Measurements from ENCODE around the gene PIEZO1. TPM values are rescaled to one million over a fixed set of nuclear protein-coding genes. Genes with fewer than 3 reads are reported as not detected.

The PIEZO1 gene
- total and polyA plus RNA-seq, 8 donors = 16.3 to 255 (median 31.8) TPM

DNA sequence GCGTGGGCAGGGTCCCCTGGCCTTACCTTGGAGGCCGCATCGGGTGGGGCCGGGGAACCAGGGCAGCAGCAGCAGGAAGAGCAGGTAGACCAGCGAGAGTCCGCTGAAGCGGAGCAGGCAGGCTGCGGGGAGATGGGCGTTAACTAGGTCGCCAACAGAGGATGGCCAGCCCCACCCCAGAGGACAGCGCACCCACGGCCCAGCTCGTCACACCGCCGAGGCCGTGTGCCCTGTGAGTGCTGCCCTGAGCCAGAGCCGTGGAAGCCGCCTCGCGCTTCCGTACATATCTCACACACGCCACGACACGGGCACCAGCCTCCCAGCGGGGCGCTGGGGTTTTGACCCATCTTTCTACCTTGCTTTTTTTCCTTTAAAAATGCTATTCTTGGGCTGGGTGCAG, 35.7 kb downstream of the PIEZO1 start:
- TF ChIP-seq, protein P1, sequence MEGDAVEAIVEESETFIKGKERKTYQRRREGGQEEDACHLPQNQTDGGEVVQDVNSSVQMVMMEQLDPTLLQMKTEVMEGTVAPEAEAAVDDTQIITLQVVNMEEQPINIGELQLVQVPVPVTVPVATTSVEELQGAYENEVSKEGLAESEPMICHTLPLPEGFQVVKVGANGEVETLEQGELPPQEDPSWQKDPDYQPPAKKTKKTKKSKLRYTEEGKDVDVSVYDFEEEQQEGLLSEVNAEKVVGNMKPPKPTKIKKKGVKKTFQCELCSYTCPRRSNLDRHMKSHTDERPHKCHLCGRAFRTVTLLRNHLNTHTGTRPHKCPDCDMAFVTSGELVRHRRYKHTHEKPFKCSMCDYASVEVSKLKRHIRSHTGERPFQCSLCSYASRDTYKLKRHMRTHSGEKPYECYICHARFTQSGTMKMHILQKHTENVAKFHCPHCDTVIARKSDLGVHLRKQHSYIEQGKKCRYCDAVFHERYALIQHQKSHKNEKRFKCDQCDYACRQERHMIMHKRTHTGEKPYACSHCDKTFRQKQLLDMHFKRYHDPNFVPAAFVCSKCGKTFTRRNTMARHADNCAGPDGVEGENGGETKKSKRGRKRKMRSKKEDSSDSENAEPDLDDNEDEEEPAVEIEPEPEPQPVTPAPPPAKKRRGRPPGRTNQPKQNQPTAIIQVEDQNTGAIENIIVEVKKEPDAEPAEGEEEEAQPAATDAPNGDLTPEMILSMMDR (IDR thresholded peaks at IDR 0.05) = no peak
- Histone ChIP-seq H3K27ac (no peak overlapping the region), H3K4me3 (no peak overlapping the region), H3K36me3 (no peaks in the 10 kb centered on the region), H3K9me3 (no peaks in the 10 kb centered on the region), H3K27me3 (no peaks in the 10 kb centered on the region), H3K4me1 (no peaks in the 10 kb centered on the region)
- intact Hi-C loops (cut with DNase I) = no loop called here
- 88 to 90% methylated on average over 22 to 26 of the region's 26 CpGs for WGBS, 2 donors
- DNase-seq (no peak), ATAC-seq (no peak), FAIRE-seq (no peak)

DNA sequence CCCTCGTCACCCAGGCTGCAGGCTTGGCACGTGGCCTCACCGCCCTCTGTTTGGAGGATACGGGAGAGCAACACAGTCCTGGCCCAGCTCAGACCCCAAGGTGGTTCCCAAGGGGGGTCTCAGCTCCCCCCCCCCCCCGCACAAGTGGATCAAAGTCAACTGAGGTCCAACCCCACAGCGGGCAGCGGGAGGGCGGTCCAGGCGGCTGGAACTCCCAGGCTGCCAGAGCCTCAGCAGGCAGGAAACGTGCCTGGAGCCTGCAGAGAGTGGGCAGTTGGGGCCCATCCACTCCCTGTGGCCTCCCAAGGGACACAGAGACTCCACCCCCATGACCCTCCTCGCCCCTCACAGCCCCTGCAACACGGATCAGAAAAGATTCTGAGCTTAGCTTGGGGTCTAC, 36.7 kb downstream of the PIEZO1 start:
- Histone ChIP-seq H3K27me3 (no peaks in the 10 kb centered on the region), H3K36me3 (no peaks in the 10 kb centered on the region), H3K9me3 (no peaks in the 10 kb centered on the region), H3K27ac (no peak overlapping the region), H3K4me3 (no peak overlapping the region), H3K4me1 (peaks cover 0 to 3% (median 0%) of the 10 kb centered on the region in 3 donors)
- FAIRE-seq = no peak
- intact Hi-C loops (cut with DNase I) = no loop called here
- 73 to 87% methylated on average over 9 to 12 of the region's 12 CpGs for WGBS, 2 donors
- DNase-seq = no peak
- ATAC-seq = no peak
- TF ChIP-seq, protein P1 (IDR thresholded peaks at IDR 0.05) = no peak

DNA sequence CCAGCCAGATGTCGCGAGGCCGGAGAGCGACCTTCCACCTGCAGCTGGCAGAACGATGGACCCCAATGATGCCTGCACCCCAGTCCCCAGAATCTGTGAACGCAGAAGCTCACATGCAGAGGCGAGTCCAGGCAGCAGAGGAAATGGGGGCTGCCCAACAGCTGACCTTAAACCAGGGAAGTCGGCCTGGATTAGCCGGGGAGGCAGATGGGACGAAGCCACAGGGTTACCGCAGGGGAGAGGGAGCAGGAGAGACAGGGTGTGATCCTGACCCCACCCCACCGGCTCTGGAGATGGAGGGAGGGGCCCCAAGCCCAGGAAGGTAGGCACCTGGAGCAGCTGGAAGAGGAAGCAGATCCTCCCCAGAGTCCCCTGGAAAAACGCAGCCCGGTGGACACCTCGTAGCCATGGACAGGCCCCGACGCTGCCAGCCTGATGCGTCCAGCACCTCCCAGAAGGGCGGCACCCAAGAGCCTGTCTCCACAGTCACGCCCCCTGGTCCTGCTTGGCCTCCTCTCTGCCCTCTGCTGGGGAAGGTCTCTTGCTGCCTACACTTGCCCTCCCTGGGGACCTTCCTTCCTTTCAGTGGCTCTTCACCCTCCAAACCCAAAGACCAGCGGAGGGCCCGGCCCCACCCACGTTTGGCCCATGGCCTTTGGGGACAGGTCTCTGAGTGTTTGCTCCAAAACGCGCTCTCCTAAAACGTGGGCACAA, 37.3 kb downstream of the PIEZO1 start:
- peak in 1 of 6 donors; percentile 38 for DNase-seq
- no peak for FAIRE-seq
- H3K36me3 ChIP-seq = no peaks in the 10 kb centered on the region
- TF ChIP-seq, protein P1 (IDR thresholded peaks at IDR 0.05) = no peak
- no peak overlapping the region for H3K27ac ChIP-seq
- no peaks in the 10 kb centered on the region for H3K9me3 ChIP-seq
- intact Hi-C loops (cut with DNase I) = no loop called here
- ATAC-seq = peak in 3 of 4 donors; percentile 45 to 59 (median 57)
- H3K27me3 ChIP-seq = no peaks in the 10 kb centered on the region
- H3K4me3 ChIP-seq = no peak overlapping the region
- H3K4me1 ChIP-seq = peaks cover 0 to 3% (median 0%) of the 10 kb centered on the region in 3 donors
- 64 to 76% methylated on average over 26 of the region's 26 CpGs for WGBS, 2 donors

DNA sequence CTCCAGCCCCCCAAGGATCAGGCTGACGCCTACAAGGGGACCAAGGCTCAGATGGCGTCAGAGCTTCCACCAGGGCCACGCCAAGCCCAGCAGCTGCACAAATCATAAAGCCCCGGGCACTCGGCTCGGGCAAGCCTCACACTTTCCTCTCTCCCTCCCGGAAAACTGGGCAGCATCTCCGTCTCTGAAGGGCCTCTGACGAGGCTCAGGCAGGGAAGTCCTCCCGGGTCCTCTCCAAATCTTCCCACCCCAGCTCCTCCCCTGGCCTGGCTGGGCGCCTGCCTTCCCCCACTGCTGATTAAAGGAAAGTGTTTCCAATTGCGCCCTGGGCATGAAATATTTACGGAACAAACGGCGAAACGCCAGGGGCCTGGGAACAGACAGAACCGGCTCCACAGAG, 38.5 kb downstream of the PIEZO1 start:
- no peak overlapping the region for H3K4me3 ChIP-seq
- H3K9me3 ChIP-seq = no peaks in the 10 kb centered on the region
- intact Hi-C loops (cut with DNase I) = no loop called here
- DNase-seq (no peak), FAIRE-seq (no peak), ATAC-seq (no peak)
- no peaks in the 10 kb centered on the region for H3K36me3 ChIP-seq
- TF ChIP-seq, protein P1 (IDR thresholded peaks at IDR 0.05) = no peak
- H3K27me3 ChIP-seq = no peaks in the 10 kb centered on the region
- no peak overlapping the region for H3K27ac ChIP-seq
- peaks cover 0 to 3% (median 0%) of the 10 kb centered on the region in 3 donors for H3K4me1 ChIP-seq
- 54 to 63% methylated on average over 17 of the region's 17 CpGs for WGBS, 2 donors

Data from pancreas (tissue), 10 donors.